Lower leg skin (tissue), 4 donors: ENCODE measurements around the gene OR52K2. TPM values are rescaled to one million over a fixed set of nuclear protein-coding genes. Genes with fewer than 3 reads are reported as not detected.

ENCODE experiments used
- DNase-seq, 2 donors: peaks; one replicate each; pipeline ENCODE4 v3.0.0-alpha.2; 2019; ENCODE audit warnings: low spot score in 2 of 2
- H3K4me3 ChIP-seq: fragments of 200-600 bp; sonication (generic); 2 replicates; pipeline ENCODE4 v1.5.1; 2017; ENCODE audit warnings: mild to moderate bottlenecking, low read depth; ENCODE audit not compliant: poor library complexity, severe bottlenecking
- CTCF ChIP-seq, 3 donors: fragments of 450-650 bp; IDR thresholded peaks; one replicate each; pipeline ENCODE4 v1.5.1; 2016; ENCODE audit warnings: antibody characterized with exemption in 3 of 3, mild to moderate bottlenecking in 3 of 3, moderate library complexity in 2 of 3
- POLR2A ChIP-seq, 2 donors: fragments of 450-650 bp; IDR thresholded peaks; one replicate each; pipeline ENCODE4 v1.6.1; 2016 to 2017; ENCODE audit warnings: antibody characterized with exemption in 2 of 2, mild to moderate bottlenecking in 1 of 2, moderate library complexity in 1 of 2
- WGBS, 2 donors: methylation state at CpG; one replicate each; pipeline ENCODE4 v1.1.5; 2018; 5-methylcytosine and 5-hydroxymethylcytosine counted together
- intact Hi-C: fragments of 100-400 bp; cut with DNase I; formaldehyde crosslinking; loops from one replicate; pipeline ENCODE4 v1.15.0; 2023; ENCODE audit warnings: low total_unique reads
- total RNA-seq, 4 donors: library from RNA; depleted of rRNA; stranded (reverse); fragments of >200 nt; gene quantifications; one replicate each; pipeline ENCODE4 v1.1.0, GENCODE V29; 2016

OR52K2 gene
- total RNA-seq, 4 donors from 2014 or later: not detected

DNA sequence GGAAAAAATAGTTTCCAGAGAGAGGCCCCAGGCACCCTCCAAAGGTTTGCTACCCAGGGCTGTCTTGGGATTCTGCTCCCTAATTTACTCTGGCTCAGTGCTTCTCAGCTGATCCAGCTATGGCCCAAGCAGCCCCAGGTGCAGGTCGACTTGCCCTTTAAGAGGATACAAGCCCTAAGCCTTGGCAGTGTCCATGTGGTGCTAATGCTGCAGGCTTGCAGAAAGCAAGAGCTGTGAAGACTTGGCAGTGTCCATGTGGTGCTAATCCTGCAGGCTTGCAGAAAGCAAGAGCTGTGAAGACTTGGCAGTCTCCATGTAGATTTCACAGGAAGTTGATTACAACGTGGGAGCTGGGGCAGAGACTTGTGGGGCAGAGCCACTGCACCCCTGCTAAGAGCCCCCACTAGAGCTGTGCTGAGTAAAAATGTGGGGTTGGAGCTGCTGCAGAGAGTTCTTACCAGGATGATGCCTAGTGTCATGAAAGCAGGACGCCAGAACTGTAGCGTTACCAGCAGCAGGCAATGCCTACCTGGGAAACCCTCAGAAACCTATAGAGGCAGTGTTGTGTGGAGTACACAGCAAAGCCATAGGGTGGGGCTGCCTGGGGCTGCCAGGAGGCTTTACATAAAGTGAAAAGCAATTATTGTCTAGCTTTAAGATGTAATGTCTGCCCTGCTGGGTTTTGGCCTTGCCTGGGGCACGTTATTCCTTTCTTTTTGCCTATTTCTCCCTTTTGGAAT lies 17.2 kb downstream of the OR52K2 start:
- no peak overlapping the region for H3K4me3 ChIP-seq
- intact Hi-C loops: no loop called here
- WGBS, 2 donors: 43 to 56% methylated on average over 5 of the region's 5 CpGs
- DNase-seq: no peak
- TF ChIP-seq POLR2A (IDR thresholded peaks at IDR 0.05): no peak
- no peak for TF ChIP-seq CTCF (IDR thresholded peaks at IDR 0.05)

GRCh38 chr11:4466871-4467442 lies 17.9 kb downstream of the OR52K2 start:
- no peak overlapping the region for H3K4me3 ChIP-seq
- no peak for TF ChIP-seq CTCF (IDR thresholded peaks at IDR 0.05)
- TF ChIP-seq POLR2A (IDR thresholded peaks at IDR 0.05): no peak
- intact Hi-C loops: no loop called here
- no peak for DNase-seq

DNA sequence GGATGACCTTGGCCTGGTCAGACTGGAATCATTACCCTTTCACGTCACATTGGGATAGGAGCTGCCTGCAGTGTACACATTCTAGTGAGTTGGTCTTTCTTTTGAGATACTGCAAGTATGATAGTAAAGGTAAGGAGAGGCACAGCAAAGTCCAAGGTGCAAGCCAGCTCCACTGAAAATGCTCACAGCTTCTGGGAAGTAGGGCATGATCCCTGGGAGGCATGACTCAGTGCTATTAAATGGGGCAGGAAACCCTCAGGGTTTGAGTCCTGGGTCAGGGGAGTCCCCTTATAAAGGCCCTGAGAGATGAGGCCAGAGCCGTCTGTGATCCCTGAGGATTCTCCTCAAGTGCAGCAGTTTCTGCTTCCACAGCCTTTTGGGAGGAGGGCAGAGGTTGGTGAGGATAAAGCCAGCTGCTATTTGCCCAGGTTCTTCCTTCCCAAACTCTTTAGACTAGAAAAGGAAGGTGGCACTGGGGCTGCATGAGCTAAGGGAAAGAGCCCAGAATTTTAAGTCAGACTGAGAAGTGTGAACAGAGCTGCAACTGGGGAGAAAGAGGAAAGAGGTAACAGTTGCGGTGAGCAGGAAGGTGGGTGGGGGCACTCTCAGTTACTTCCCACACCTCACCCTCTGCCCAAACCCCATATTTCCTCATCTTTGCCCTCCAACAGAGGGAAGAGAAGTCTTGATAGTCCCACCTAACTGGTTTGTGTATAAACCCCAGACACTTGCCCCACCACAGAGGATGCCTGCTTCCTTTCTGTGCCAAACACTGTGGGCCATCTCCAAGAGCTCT lies 18.9 kb downstream of the OR52K2 start:
- DNase-seq: no peak
- no peak for TF ChIP-seq CTCF (IDR thresholded peaks at IDR 0.05)
- no peak for TF ChIP-seq POLR2A (IDR thresholded peaks at IDR 0.05)
- H3K4me3 ChIP-seq: no peak overlapping the region
- intact Hi-C loops: no loop called here
- WGBS, 2 donors: 71 to 81% methylated on average over 3 of the region's 3 CpGs

GRCh38 chr11:4479644-4480043 lies 30.5 kb downstream of the OR52K2 start:
- intact Hi-C loops: no loop called here
- TF ChIP-seq POLR2A (IDR thresholded peaks at IDR 0.05): no peak
- TF ChIP-seq CTCF (IDR thresholded peaks at IDR 0.05): no peak
- 50 to 65% methylated on average over 1 of the region's 1 CpG for WGBS, 2 donors
- no peak overlapping the region for H3K4me3 ChIP-seq
- DNase-seq: no peak

DNA sequence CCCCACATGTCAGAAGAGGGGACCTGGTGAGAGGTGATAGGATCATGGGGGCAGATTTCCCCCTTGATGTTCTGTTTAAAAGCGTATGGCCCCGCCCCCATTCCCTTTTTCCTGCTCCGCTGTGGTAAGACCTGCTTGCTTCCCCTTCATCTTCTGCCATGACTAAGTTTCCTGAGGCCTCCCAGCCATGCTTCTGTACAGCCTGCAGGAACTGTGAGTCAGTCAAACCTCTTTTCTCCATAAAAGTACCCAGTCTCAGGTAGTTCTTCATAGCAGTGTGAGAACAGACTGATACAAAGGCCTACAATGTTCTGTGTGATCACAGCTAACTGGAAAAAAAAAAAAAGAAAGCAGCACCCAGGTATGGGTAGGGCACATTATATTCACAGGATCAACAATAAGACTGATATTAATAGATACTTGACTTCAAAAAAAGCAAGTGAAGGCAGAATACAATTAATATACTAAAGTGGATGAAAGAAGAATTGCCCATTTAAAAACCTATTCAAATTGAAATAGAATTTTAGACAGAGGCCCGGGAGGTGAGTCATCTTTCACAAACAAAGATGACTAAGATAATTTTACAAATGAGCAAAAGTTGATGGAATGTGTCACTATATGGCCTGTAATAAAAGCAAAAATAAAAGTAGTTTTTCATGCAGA lies 31.6 kb downstream of the OR52K2 start:
- no peak overlapping the region for H3K4me3 ChIP-seq
- intact Hi-C loops: no loop called here
- no peak for DNase-seq
- TF ChIP-seq POLR2A (IDR thresholded peaks at IDR 0.05) (no peak), CTCF (IDR thresholded peaks at IDR 0.05) (no peak)
- 63 to 74% methylated on average over 4 of the region's 4 CpGs for WGBS, 2 donors
